DOHH2 (cell line): ENCODE data around the gene AFM.

Experiments
- H3F3A ChIP-seq: fragments of 200-600 bp; sonication (generic), shearing (Covaris generic); 2 replicates; pipeline ENCODE4 v1.6.0; 2016; ENCODE audit warnings: antibody characterized with exemption, mild to moderate bottlenecking; ENCODE audit not compliant: control insufficient read depth, insufficient read depth
- H3K27ac ChIP-seq: fragments of 200-600 bp; sonication (generic); 2 replicates; pipeline ENCODE4 v1.5.1; 2014; ENCODE audit warnings: low read depth, mild to moderate bottlenecking, low read length, moderate library complexity
- H3K27me3 ChIP-seq: fragments of 200-600 bp; sonication (generic); 2 replicates; pipeline ENCODE4 v1.6.1; 2014; ENCODE audit warnings: mild to moderate bottlenecking, low read length, mixed read lengths; ENCODE audit not compliant: control insufficient read depth
- H3K36me3 ChIP-seq: fragments of 200-600 bp; sonication (generic); 2 replicates; pipeline ENCODE4 v1.6.1; 2014; ENCODE audit warnings: mild to moderate bottlenecking, low read length, moderate library complexity, mixed read lengths; ENCODE audit not compliant: control insufficient read depth
- H3K4me1 ChIP-seq: fragments of 200-600 bp; sonication (generic); 2 replicates; pipeline ENCODE4 v1.6.1; 2014; ENCODE audit warnings: mild to moderate bottlenecking, low read length, mixed read lengths; ENCODE audit not compliant: control insufficient read depth
- H3K4me2 ChIP-seq: fragments of 200-600 bp; sonication (generic); 2 replicates; pipeline ENCODE4 v1.6.0; 2014; ENCODE audit warnings: mild to moderate bottlenecking, low read length, moderate library complexity
- H3K4me3 ChIP-seq: fragments of 200-600 bp; sonication (generic); 2 replicates; pipeline ENCODE4 v1.5.1; 2014; ENCODE audit warnings: mild to moderate bottlenecking, low read length, mixed read lengths
- H3K79me2 ChIP-seq: fragments of 200-600 bp; sonication (generic); 2 replicates; pipeline ENCODE4 v1.6.1; 2014; ENCODE audit warnings: mild to moderate bottlenecking, low read length, mixed read lengths; ENCODE audit not compliant: control insufficient read depth
- H3K9me2 ChIP-seq: fragments of 200-600 bp; sonication (generic); replicated peaks from 2 replicates; pipeline ENCODE4 v1.6.1; 2014; ENCODE audit warnings: mild to moderate bottlenecking, low read length, mixed read lengths; ENCODE audit not compliant: control insufficient read depth
- H3K9me3 ChIP-seq: fragments of 200-600 bp; sonication (generic); 2 replicates; pipeline ENCODE4 v1.6.1; 2014; ENCODE audit warnings: antibody characterized with exemption, low read length, mixed read lengths; ENCODE audit not compliant: control insufficient read depth, insufficient read depth
- H4K20me1 ChIP-seq: fragments of 200-600 bp; sonication (generic); 2 replicates; pipeline ENCODE4 v1.6.0; 2014; ENCODE audit warnings: low read depth, mild to moderate bottlenecking, antibody characterized with exemption, low read length, moderate library complexity; ENCODE audit not compliant: control insufficient read depth, insufficient read depth
- CTCF ChIP-seq: fragments of 200-600 bp; sonication (generic); IDR thresholded peaks from one replicate; pipeline ENCODE4 v1.5.1; 2014; ENCODE audit warnings: antibody characterized with exemption, mild to moderate bottlenecking, low read depth, low read length; ENCODE audit not compliant: poor library complexity, severe bottlenecking
- EZH2phosphoT487 ChIP-seq: fragments of 200-600 bp; sonication (generic); IDR thresholded peaks from 2 replicates; pipeline ENCODE4 v1.6.1; 2017; ENCODE audit warnings: borderline replicate concordance, mild to moderate bottlenecking, antibody characterized with exemption, low read length, moderate library complexity, mixed read lengths

The AFM gene

GRCh38 chr4:73525611-73526010, 44.1 kb downstream of the AFM start:
- TF ChIP-seq EZH2phosphoT487, result no peak
- no peak for TF ChIP-seq CTCF
- H3K9me3 ChIP-seq, result no peaks in the 10 kb centered on the region
- no peaks in the 10 kb centered on the region for H3K27me3 ChIP-seq
- no peaks in the 10 kb centered on the region for H3K79me2 ChIP-seq
- H3K9me2 ChIP-seq, result no peaks in the 10 kb centered on the region
- no peak overlapping the region for H3K4me2 ChIP-seq
- H3K27ac ChIP-seq, result no peak overlapping the region
- H3F3A ChIP-seq, result no peaks in the 10 kb centered on the region
- no peaks in the 10 kb centered on the region for H3K36me3 ChIP-seq
- peaks cover 9% of the 10 kb centered on the region for H3K4me1 ChIP-seq
- no peaks in the 10 kb centered on the region for H4K20me1 ChIP-seq
- H3K4me3 ChIP-seq, result no peak overlapping the region

- H4K20me1 ChIP-seq, result no peaks in the 10 kb centered on the region
- no peak overlapping the region for H3K4me2 ChIP-seq
- no peaks in the 10 kb centered on the region for H3K9me3 ChIP-seq
- H3K36me3 ChIP-seq, result no peaks in the 10 kb centered on the region
- H3K4me3 ChIP-seq, result no peak overlapping the region
- H3K27ac ChIP-seq, result no peak overlapping the region
- H3K27me3 ChIP-seq, result no peaks in the 10 kb centered on the region
- TF ChIP-seq CTCF, result no peak
- no peak for TF ChIP-seq EZH2phosphoT487
- H3K79me2 ChIP-seq, result no peaks in the 10 kb centered on the region
- no peaks in the 10 kb centered on the region for H3F3A ChIP-seq
- H3K9me2 ChIP-seq, result no peaks in the 10 kb centered on the region
- H3K4me1 ChIP-seq, result peaks cover 4% of the 10 kb centered on the region; the same call in 1 of the 2 replicates
Measured at GRCh38 chr4:73527196-73527595, 45.7 kb downstream of the AFM start.

GRCh38 chr4:73528171-73528570, 46.6 kb downstream of the AFM start:
- peaks cover 4% of the 10 kb centered on the region; the same call in 1 of the 2 replicates for H3K4me1 ChIP-seq
- H3K9me2 ChIP-seq, result no peaks in the 10 kb centered on the region
- H3F3A ChIP-seq, result no peaks in the 10 kb centered on the region
- no peak overlapping the region for H3K4me2 ChIP-seq
- TF ChIP-seq EZH2phosphoT487 (no peak), CTCF (no peak)
- no peaks in the 10 kb centered on the region for H4K20me1 ChIP-seq
- no peaks in the 10 kb centered on the region for H3K27me3 ChIP-seq
- H3K79me2 ChIP-seq, result no peaks in the 10 kb centered on the region
- H3K9me3 ChIP-seq, result no peaks in the 10 kb centered on the region
- H3K4me3 ChIP-seq, result no peak overlapping the region
- H3K27ac ChIP-seq, result no peak overlapping the region
- H3K36me3 ChIP-seq, result no peaks in the 10 kb centered on the region
